Inferior parietal cortex (tissue), 1 donor: ENCODE measurements around the gene OPTN.
"Not testable (repeated sequence)": the region's sequence is repeated elsewhere in the genome, so short reads cannot be mapped to it uniquely, and the experiment has no call there.

Source experiments
- DNase-seq: peaks from one replicate; pipeline ENCODE4 v3.0.0-alpha.2; 2016; ENCODE audit errors: extremely low spot score

Gene OPTN

DNA sequence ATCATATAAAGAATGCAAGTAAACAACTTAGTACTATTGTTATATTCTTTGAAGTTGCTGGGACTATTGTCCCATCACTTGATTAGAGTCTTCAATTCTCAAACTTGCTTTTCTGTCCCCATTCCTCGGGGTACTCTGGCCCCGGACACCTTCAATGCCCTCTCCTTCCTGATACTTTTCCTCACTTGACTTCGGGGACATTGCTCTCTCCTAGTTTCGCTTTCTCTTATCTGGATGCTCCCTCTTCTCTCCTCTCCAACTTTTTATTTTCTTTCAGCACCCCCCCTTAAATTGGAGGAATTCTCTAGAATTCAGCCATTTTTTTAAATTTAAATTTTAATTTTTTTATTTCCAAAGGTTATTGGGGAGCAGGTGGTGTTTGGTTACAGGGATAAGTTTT, 10.6 kb upstream of the OPTN start:
- no peak for DNase-seq

DNA sequence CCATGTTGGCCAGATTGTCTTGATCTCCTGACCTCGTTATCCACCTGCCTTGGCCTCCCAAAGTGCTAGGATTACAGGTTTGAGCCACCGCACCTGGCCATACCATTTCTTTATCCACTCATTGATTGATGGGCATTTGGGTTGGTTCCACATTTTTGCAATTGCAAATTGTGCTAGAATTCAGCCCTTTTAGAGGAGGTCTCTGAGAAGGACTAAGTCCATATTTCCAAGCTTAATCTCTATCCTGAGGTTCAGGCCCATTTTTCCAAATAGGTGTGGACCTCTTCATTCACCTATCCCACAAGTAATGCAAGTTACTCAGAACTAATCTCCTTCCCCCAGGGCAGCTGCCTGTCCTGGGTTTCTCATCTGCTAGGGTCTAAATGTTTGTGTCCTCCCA, 9.7 kb upstream of the OPTN start:
- no peak for DNase-seq

- no peak for DNase-seq
These were observed 8.2 kb upstream of the OPTN start for GRCh38 chr10:13091801-13092200.

- DNase-seq: no peak
These were observed 7.5 kb upstream of the OPTN start for GRCh38 chr10:13092291-13093102.

GRCh38 chr10:13094082-13094481, 5.9 kb upstream of the OPTN start:
- not testable (repeated sequence) for DNase-seq

- no peak for DNase-seq
These were observed 4.9 kb upstream of the OPTN start for GRCh38 chr10:13095094-13095493.

DNA sequence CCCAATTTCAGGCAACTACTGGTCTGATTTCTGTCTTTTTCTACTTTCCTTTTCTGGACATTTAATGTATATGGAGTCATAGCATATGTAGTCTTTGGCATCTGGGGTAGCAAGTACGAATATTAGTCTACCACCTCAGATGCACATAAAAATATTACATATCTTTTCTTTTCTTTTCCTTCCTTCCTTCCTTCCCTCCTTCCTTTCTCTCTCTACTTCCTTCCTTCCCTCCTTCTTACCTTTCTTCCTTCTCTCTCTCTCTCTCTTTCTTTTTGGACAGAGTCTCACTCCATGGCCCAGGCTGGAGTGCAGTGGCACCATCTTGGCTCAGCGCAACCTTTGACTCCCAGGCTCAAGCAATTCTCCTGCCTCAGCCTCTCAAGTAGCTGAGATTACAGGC, 4.0 kb upstream of the OPTN start:
- no peak for DNase-seq

GRCh38 chr10:13099144-13099665, 758 bp upstream of the OPTN start:
- peak; percentile 64 for DNase-seq

- DNase-seq: peak; percentile 52
These were observed 659 bp downstream of the OPTN start for GRCh38 chr10:13100349-13101294.

- DNase-seq: no peak
These were observed 2.2 kb downstream of the OPTN start for GRCh38 chr10:13102002-13102794.

GRCh38 chr10:13103554-13103953, 3.6 kb downstream of the OPTN start:
- no peak for DNase-seq

DNA sequence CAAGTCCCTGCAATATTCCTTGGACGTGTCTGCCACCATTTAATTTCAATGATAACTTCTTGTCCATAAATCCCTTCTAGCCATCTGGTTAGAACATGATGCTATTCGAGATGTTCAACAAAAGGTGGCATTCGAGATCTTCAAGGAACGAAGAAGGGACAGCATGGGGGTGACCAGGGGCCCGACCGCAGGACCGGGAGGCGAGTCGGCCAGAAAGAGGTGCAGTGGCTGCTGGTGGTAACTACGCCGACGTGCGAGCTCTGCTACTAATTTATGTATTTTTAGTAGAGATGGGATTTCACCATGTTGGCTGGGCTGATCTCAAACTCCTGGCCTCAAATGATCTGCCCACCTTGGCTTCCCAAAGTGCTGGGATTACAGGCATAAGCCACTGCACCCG, 4.7 kb downstream of the OPTN start:
- no peak for DNase-seq

DNA sequence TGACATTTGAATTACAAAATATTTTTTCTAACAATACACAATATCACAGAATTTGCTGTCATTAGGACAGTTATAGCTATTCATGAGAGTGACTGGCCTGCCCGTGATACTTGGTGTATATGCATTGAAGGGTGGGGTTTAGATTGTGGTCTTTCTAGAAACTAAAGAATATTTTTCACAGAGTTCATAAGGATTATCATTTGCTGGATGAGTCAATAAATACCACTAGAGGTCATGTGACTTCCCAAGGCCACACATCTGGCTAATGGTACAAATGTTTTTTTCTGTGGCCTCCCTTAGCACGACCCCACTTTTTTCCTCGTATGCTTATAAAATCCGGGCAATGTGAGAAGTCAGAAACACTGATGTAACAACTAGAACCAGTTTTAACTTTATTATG, 5.2 kb downstream of the OPTN start:
- no peak for DNase-seq

- DNase-seq: no peak
These were observed 6.6 kb downstream of the OPTN start for GRCh38 chr10:13106387-13107045.

DNA sequence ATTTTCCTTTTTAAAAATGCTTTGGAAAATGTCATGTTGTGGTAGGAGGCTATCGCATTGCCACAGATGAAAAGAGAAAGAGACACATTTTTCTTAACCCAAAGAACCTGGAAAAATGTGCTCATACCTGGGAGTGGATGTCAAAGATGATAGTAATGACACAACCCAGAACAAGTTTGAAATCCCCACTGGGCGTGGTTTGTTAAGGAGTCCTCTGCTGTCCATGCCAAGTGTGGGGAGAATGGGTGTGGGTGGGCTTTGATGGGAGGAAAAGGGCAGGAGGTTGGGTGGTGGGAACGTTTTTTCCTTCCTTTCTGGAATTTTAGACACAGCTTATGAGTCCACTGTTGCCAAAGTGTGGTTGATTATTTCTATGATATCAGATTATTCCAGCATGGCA, 10.9 kb downstream of the OPTN start:
- no peak for DNase-seq

DNA sequence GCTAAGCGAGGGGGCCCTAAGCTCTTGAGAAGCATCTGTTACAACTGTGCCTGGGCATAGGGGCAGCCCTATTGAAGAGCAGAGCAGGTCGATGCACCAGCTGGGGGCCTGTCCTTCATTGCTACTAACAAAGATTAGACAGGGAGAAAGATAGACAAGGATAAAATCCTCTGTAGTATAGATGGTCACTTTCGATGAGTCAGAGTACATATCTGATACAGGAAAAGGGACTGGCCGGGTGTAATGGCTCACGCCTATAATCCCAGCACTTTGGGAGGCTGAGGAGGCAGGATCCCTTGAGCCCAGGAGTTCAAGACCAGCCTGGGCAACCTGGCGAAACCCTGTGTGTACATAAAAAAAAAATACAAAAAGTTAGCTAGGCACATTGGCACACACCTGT, 13.6 kb downstream of the OPTN start:
- DNase-seq: no peak

- DNase-seq: no peak
These were observed 16.2 kb downstream of the OPTN start for GRCh38 chr10:13115832-13116803.

GRCh38 chr10:13117841-13118783, 18.1 kb downstream of the OPTN start:
- DNase-seq: no peak
